ENCODE measurements around the gene DNAH17. TPM values are rescaled to one million over a fixed set of nuclear protein-coding genes. Genes with fewer than 3 reads are reported as not detected.

The DNAH17 gene
- total and polyA plus RNA-seq, 3 experiments from 2014 or later = 0.20 TPM; not detected in 2

GRCh38 chr17:78522031-78522809 is 55.0 kb downstream of the DNAH17 start:
- H3K27ac Mint-ChIP-seq = peak overlapping the region in 1 of 8 donors; percentile 36
- Histone ChIP-seq H3K36me3 (ENCODE audit: insufficient read depth, low read length) (no peaks in the 10 kb centered on the region), H3K27ac (ENCODE audit: low read depth, low read length) (no peak overlapping the region), H3K4me1 (ENCODE audit: insufficient read depth, low read length) (no peaks in the 10 kb centered on the region), H3K4me3 (ENCODE audit: low read length) (no peak overlapping the region), H3K27me3 (ENCODE audit: insufficient read depth, low read length, poor library complexity, severe bottlenecking) (no peaks in the 10 kb centered on the region), H3K9me3 (ENCODE audit: low read length) (no peaks in the 10 kb centered on the region)
- POLR2A ChIA-PET = no interaction called here
- no peaks in the 10 kb centered on the region for H3K4me1 Mint-ChIP-seq
- CTCF ChIA-PET = no interaction called here
- H3K9me3 Mint-ChIP-seq = no peaks in the 10 kb centered on the region
- DNase-seq = no peak
- H3K4me3 Mint-ChIP-seq = no peak overlapping the region
- H3K27me3 Mint-ChIP-seq = peaks cover 4 to 10% of the 10 kb centered on the region in 2 donors
- no peaks in the 10 kb centered on the region for H3K36me3 Mint-ChIP-seq

GRCh38 chr17:78517421-78517820 is 59.8 kb downstream of the DNAH17 start:
- Histone ChIP-seq H3K36me3 (ENCODE audit: insufficient read depth, low read length) (no peaks in the 10 kb centered on the region), H3K9me3 (ENCODE audit: low read length) (no peaks in the 10 kb centered on the region), H3K4me1 (ENCODE audit: insufficient read depth, low read length) (no peaks in the 10 kb centered on the region), H3K27me3 (ENCODE audit: insufficient read depth, low read length, poor library complexity, severe bottlenecking) (no peaks in the 10 kb centered on the region), H3K4me3 (ENCODE audit: low read length) (no peak overlapping the region), H3K27ac (ENCODE audit: low read depth, low read length) (no peak overlapping the region)
- H3K4me1 Mint-ChIP-seq = no peaks in the 10 kb centered on the region
- no peak overlapping the region for H3K27ac Mint-ChIP-seq
- POLR2A ChIA-PET = no interaction called here
- H3K36me3 Mint-ChIP-seq = no peaks in the 10 kb centered on the region
- CTCF ChIA-PET = no interaction called here
- DNase-seq = no peak
- H3K9me3 Mint-ChIP-seq = no peaks in the 10 kb centered on the region
- peaks cover 2 to 20% of the 10 kb centered on the region in 2 donors for H3K27me3 Mint-ChIP-seq
- H3K4me3 Mint-ChIP-seq = no peak overlapping the region

- Histone ChIP-seq H3K4me3 (ENCODE audit: low read length) (no peak overlapping the region), H3K4me1 (ENCODE audit: insufficient read depth, low read length) (no peaks in the 10 kb centered on the region), H3K27ac (ENCODE audit: low read depth, low read length) (no peak overlapping the region), H3K27me3 (ENCODE audit: insufficient read depth, low read length, poor library complexity, severe bottlenecking) (no peaks in the 10 kb centered on the region), H3K9me3 (ENCODE audit: low read length) (no peaks in the 10 kb centered on the region), H3K36me3 (ENCODE audit: insufficient read depth, low read length) (no peaks in the 10 kb centered on the region)
- POLR2A ChIA-PET = no interaction called here
- Mint-ChIP-seq H3K27me3 (peaks cover 2 to 27% of the 10 kb centered on the region in 2 donors), H3K36me3 (no peaks in the 10 kb centered on the region), H3K4me1 (no peaks in the 10 kb centered on the region), H3K27ac (no peak overlapping the region), H3K4me3 (no peak overlapping the region), H3K9me3 (no peaks in the 10 kb centered on the region)
- DNase-seq = no peak
- CTCF ChIA-PET = no interaction called here
Observed at GRCh38 chr17:78515480-78515879, 61.7 kb downstream of the DNAH17 start.

- Histone ChIP-seq H3K36me3 (ENCODE audit: insufficient read depth, low read length) (no peaks in the 10 kb centered on the region), H3K27me3 (ENCODE audit: insufficient read depth, low read length, poor library complexity, severe bottlenecking) (no peaks in the 10 kb centered on the region), H3K27ac (ENCODE audit: low read depth, low read length) (no peak overlapping the region), H3K4me3 (ENCODE audit: low read length) (no peak overlapping the region), H3K4me1 (ENCODE audit: insufficient read depth, low read length) (no peaks in the 10 kb centered on the region), H3K9me3 (ENCODE audit: low read length) (no peaks in the 10 kb centered on the region)
- H3K27ac Mint-ChIP-seq = no peak overlapping the region
- no peaks in the 10 kb centered on the region for H3K4me1 Mint-ChIP-seq
- no peaks in the 10 kb centered on the region for H3K36me3 Mint-ChIP-seq
- POLR2A ChIA-PET = no interaction called here
- peaks cover 3 to 30% of the 10 kb centered on the region in 2 donors for H3K27me3 Mint-ChIP-seq
- DNase-seq = no peak
- no peaks in the 10 kb centered on the region for H3K9me3 Mint-ChIP-seq
- no peak overlapping the region for H3K4me3 Mint-ChIP-seq
- CTCF ChIA-PET = no interaction called here
Observed at GRCh38 chr17:78514521-78514920, 62.7 kb downstream of the DNAH17 start.

- no peak overlapping the region for H3K27ac Mint-ChIP-seq
Observed at GRCh38 chr17:78512976-78513375, 64.2 kb downstream of the DNAH17 start.

GRCh38 chr17:78510141-78511075 is 66.8 kb downstream of the DNAH17 start:
- no peaks in the 10 kb centered on the region for H3K4me1 Mint-ChIP-seq
- ChIA-PET POLR2A (no interaction called here), CTCF (no interaction called here)
- no peaks in the 10 kb centered on the region for H3K36me3 Mint-ChIP-seq
- H3K36me3 ChIP-seq (ENCODE audit: insufficient read depth, low read length) = no peaks in the 10 kb centered on the region
- no peaks in the 10 kb centered on the region for H3K9me3 ChIP-seq (ENCODE audit: low read length)
- H3K27ac ChIP-seq (ENCODE audit: low read depth, low read length) = no peak overlapping the region
- H3K27ac Mint-ChIP-seq = no peak overlapping the region
- no peaks in the 10 kb centered on the region for H3K4me1 ChIP-seq (ENCODE audit: insufficient read depth, low read length)
- no peak overlapping the region for H3K4me3 Mint-ChIP-seq
- H3K9me3 Mint-ChIP-seq = no peaks in the 10 kb centered on the region
- no peak overlapping the region for H3K4me3 ChIP-seq (ENCODE audit: low read length)
- no peaks in the 10 kb centered on the region for H3K27me3 ChIP-seq (ENCODE audit: insufficient read depth, low read length, poor library complexity, severe bottlenecking)
- DNase-seq = no peak
- H3K27me3 Mint-ChIP-seq = peaks cover 6 to 23% of the 10 kb centered on the region in 2 donors

More at GRCh38 chr17:78512976-78513375, 64.2 kb downstream of the DNAH17 start:
- no peak for DNase-seq
- CTCF ChIA-PET = no interaction called here
- Mint-ChIP-seq H3K27me3 (peaks cover 3 to 29% of the 10 kb centered on the region in 2 donors), H3K4me1 (no peaks in the 10 kb centered on the region), H3K9me3 (no peaks in the 10 kb centered on the region), H3K36me3 (no peaks in the 10 kb centered on the region), H3K4me3 (no peak overlapping the region)
- Histone ChIP-seq H3K36me3 (ENCODE audit: insufficient read depth, low read length) (no peaks in the 10 kb centered on the region), H3K4me1 (ENCODE audit: insufficient read depth, low read length) (no peaks in the 10 kb centered on the region), H3K9me3 (ENCODE audit: low read length) (no peaks in the 10 kb centered on the region), H3K27me3 (ENCODE audit: insufficient read depth, low read length, poor library complexity, severe bottlenecking) (no peaks in the 10 kb centered on the region), H3K4me3 (ENCODE audit: low read length) (no peak overlapping the region), H3K27ac (ENCODE audit: low read depth, low read length) (no peak overlapping the region)
- POLR2A ChIA-PET = no interaction called here

- no peak overlapping the region for H3K4me3 ChIP-seq (ENCODE audit: low read length)
- Mint-ChIP-seq H3K36me3 (no peaks in the 10 kb centered on the region), H3K27me3 (peaks cover 6 to 20% of the 10 kb centered on the region in 2 donors), H3K9me3 (no peaks in the 10 kb centered on the region), H3K27ac (no peak overlapping the region), H3K4me1 (no peaks in the 10 kb centered on the region), H3K4me3 (no peak overlapping the region)
- H3K27me3 ChIP-seq (ENCODE audit: insufficient read depth, low read length, poor library complexity, severe bottlenecking) = no peaks in the 10 kb centered on the region
- CTCF ChIA-PET = no interaction called here
- no peaks in the 10 kb centered on the region for H3K4me1 ChIP-seq (ENCODE audit: insufficient read depth, low read length)
- H3K9me3 ChIP-seq (ENCODE audit: low read length) = no peaks in the 10 kb centered on the region
- POLR2A ChIA-PET = no interaction called here
- no peak overlapping the region for H3K27ac ChIP-seq (ENCODE audit: low read depth, low read length)
- H3K36me3 ChIP-seq (ENCODE audit: insufficient read depth, low read length) = no peaks in the 10 kb centered on the region
- DNase-seq = no peak
Observed at GRCh38 chr17:78507526-78507925, 69.7 kb downstream of the DNAH17 start.
